ENCODE measurements around the gene ICE2. TPM values are rescaled to one million over a fixed set of nuclear protein-coding genes. Genes with fewer than 3 reads are reported as not detected.

Gene ICE2
- total RNA-seq, 4 donors from 2014 or later: 14.6 to 34.9 (median 23.8) TPM

- no peaks in the 10 kb centered on the region for H3K9me3 ChIP-seq
- ATAC-seq: no peak
- TF ChIP-seq POLR2A (IDR thresholded peaks at IDR 0.05) (no peak), EP300 (IDR thresholded peaks at IDR 0.05) (no peak), CTCF (IDR thresholded peaks at IDR 0.05) (no peak), POLR2AphosphoS5 (IDR thresholded peaks at IDR 0.05) (no peak)
- WGBS, 2 donors (ENCODE audit: low coverage in 1 of 2): 100% methylated on average over 1 of the region's 1 CpG; no CpG with 5 or more reads in 1 of the 2 donors
- H3K4me1 ChIP-seq: peaks cover 8 to 95% (median 16%) of the 10 kb centered on the region in 3 donors
- H3K27me3 ChIP-seq: no peaks in the 10 kb centered on the region
- peaks cover 3 to 69% of the 10 kb centered on the region in 2 donors for H3K36me3 ChIP-seq
- H3K4me3 ChIP-seq: no peak overlapping the region
- peak overlapping the region in 1 of 4 donors; percentile 15 for H3K27ac ChIP-seq
These were observed 99.8 kb downstream of the ICE2 start for GRCh38 chr15:60379185-60379524.

- Histone ChIP-seq H3K27me3 (no peaks in the 10 kb centered on the region), H3K36me3 (peaks cover 3 to 59% of the 10 kb centered on the region in 2 donors), H3K27ac (peak overlapping the region in 3 of 4 donors; percentile 7 to 35 (median 14)), H3K4me3 (no peak overlapping the region), H3K4me1 (peaks cover 20 to 96% (median 37%) of the 10 kb centered on the region in 3 donors), H3K9me3 (no peaks in the 10 kb centered on the region)
- ATAC-seq: no peak
- WGBS, 2 donors (ENCODE audit: low coverage in 1 of 2): 80 to 83% methylated on average over 5 to 12 of the region's 12 CpGs
- TF ChIP-seq POLR2A (IDR thresholded peaks at IDR 0.05) (no peak), POLR2AphosphoS5 (IDR thresholded peaks at IDR 0.05) (no peak), EP300 (IDR thresholded peaks at IDR 0.05) (no peak), CTCF (IDR thresholded peaks at IDR 0.05) (no peak)
These were observed 102.3 kb downstream of the ICE2 start for GRCh38 chr15:60376677-60377095.

- peak overlapping the region in 3 of 4 donors; percentile 66 to 81 (median 80) for H3K27ac ChIP-seq
- H3K9me3 ChIP-seq: no peaks in the 10 kb centered on the region
- no peak for ATAC-seq
- peaks cover 0 to 48% of the 10 kb centered on the region in 2 donors for H3K36me3 ChIP-seq
- H3K27me3 ChIP-seq: no peaks in the 10 kb centered on the region
- TF ChIP-seq CTCF (IDR thresholded peaks at IDR 0.05): no peak
- TF ChIP-seq EP300 (IDR thresholded peaks at IDR 0.05): no peak
- no peak for TF ChIP-seq POLR2A (IDR thresholded peaks at IDR 0.05)
- no peak for TF ChIP-seq POLR2AphosphoS5 (IDR thresholded peaks at IDR 0.05)
- no peak overlapping the region for H3K4me3 ChIP-seq
- H3K4me1 ChIP-seq: peaks cover 20 to 100% (median 49%) of the 10 kb centered on the region in 3 donors
- WGBS, 2 donors (ENCODE audit: low coverage in 1 of 2): 71 to 90% methylated on average over 5 of the region's 5 CpGs
These were observed 103.6 kb downstream of the ICE2 start for GRCh38 chr15:60375306-60375705.

- peaks cover 20 to 100% (median 50%) of the 10 kb centered on the region in 3 donors for H3K4me1 ChIP-seq
- peak overlapping the region; percentile 20 to 81 (median 73) for H3K27ac ChIP-seq
- peaks cover 0 to 43% of the 10 kb centered on the region in 2 donors for H3K36me3 ChIP-seq
- no peak overlapping the region for H3K4me3 ChIP-seq
- peak; percentile 70 for ATAC-seq
- no peaks in the 10 kb centered on the region for H3K27me3 ChIP-seq
- no peaks in the 10 kb centered on the region for H3K9me3 ChIP-seq
- TF ChIP-seq POLR2AphosphoS5 (IDR thresholded peaks at IDR 0.05) (peak; percentile 63), EP300 (IDR thresholded peaks at IDR 0.05) (no peak)
- WGBS, 2 donors (ENCODE audit: low coverage in 1 of 2): 28 to 37% methylated on average over 5 to 6 of the region's 7 CpGs
These were observed 104.3 kb downstream of the ICE2 start for GRCh38 chr15:60374628-60375081.

GRCh38 chr15:60374209-60374608, 104.7 kb downstream of the ICE2 start:
- H3K4me3 ChIP-seq: no peak overlapping the region
- peaks cover 0 to 43% of the 10 kb centered on the region in 2 donors for H3K36me3 ChIP-seq
- H3K27ac ChIP-seq: peak overlapping the region; percentile 20 to 81 (median 73)
- no peaks in the 10 kb centered on the region for H3K9me3 ChIP-seq
- WGBS, 2 donors (ENCODE audit: low coverage in 1 of 2): 55 to 79% methylated on average over 4 of the region's 4 CpGs
- ATAC-seq: no peak
- H3K27me3 ChIP-seq: no peaks in the 10 kb centered on the region
- H3K4me1 ChIP-seq: peaks cover 20 to 100% (median 50%) of the 10 kb centered on the region in 3 donors
- no peak for TF ChIP-seq CTCF (IDR thresholded peaks at IDR 0.05)
- TF ChIP-seq EP300 (IDR thresholded peaks at IDR 0.05): no peak
- no peak for TF ChIP-seq POLR2AphosphoS5 (IDR thresholded peaks at IDR 0.05)
- TF ChIP-seq POLR2A (IDR thresholded peaks at IDR 0.05): no peak
